ENCODE results near the gene CABLES2.

The CABLES2 gene

DNA sequence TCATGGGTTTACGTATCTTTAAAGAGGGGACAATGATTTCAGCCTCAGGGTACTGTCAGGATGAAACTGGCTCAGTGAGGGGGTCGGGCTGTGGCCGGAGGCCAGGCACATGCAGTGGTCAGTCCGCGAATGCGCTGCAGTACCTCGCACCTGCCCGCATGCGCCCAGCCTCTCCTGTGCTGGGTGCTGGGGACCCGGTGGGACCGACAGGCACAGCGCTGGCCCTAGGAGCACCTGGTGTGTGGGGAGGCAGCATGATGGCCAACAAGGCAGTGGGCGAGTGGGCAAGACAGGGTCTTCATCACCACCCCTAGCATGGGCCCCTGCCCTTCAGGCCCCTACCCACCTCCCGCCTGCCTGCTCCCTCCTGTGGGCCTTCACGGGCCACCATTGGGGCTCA is 970 bp upstream of the CABLES2 start:
- Histone ChIP-seq H3K4me1 (ENCODE audit: control insufficient read depth, insufficient read depth, low read length) (peaks cover 9% of the 10 kb centered on the region), H3K9me3 (ENCODE audit: control insufficient read depth, low read length) (no peaks in the 10 kb centered on the region), H3K4me3 (ENCODE audit: low read length) (no peak overlapping the region), H3K27me3 (replicated peaks; ENCODE audit: control insufficient read depth, insufficient read depth, low read length) (peaks cover 15% of the 10 kb centered on the region), H3K36me3 (ENCODE audit: control insufficient read depth, insufficient read depth, low read length, severe bottlenecking) (no peaks in the 10 kb centered on the region), H3K9ac (ENCODE audit: low read length) (no peak overlapping the region)
- no peak for DNase-seq (ENCODE audit: low read depth)

DNA sequence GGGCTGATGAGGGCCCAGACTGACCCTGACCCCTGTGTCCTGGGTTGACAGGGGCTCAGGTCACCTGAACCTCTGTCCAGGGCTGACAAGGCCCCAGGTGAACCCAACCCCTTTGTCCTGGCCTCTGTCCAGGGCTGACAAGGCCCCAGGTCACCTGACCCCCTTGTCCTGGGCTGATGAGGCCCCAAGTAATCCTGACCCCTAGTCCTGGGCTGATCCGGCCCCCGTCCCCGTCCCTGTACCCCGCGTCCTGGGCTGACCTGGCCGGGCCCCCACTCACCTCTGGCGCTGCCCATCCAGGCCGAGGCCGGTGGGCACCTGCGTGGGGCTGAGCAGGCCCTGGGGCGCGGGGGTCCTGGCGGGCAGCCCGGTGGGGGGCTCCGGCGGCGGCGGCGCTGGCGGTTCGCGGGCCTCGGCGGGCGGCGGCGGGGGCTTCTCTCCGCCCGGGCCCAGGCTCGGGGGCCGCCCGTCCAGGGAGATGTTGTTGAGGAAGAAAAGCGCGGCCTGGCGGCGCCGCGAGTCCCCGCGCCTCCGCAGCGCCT is 379 bp downstream of the CABLES2 start:
- peak; percentile 10 for DNase-seq (ENCODE audit: low read depth)
- Histone ChIP-seq H3K36me3 (ENCODE audit: control insufficient read depth, insufficient read depth, low read length, severe bottlenecking) (no peaks in the 10 kb centered on the region), H3K27me3 (replicated peaks; ENCODE audit: control insufficient read depth, insufficient read depth, low read length) (peaks cover 7% of the 10 kb centered on the region), H3K4me1 (ENCODE audit: control insufficient read depth, insufficient read depth, low read length) (peaks cover 9% of the 10 kb centered on the region), H3K9ac (ENCODE audit: low read length) (peak overlapping the region; percentile 83), H3K9me3 (ENCODE audit: control insufficient read depth, low read length) (no peaks in the 10 kb centered on the region), H3K4me3 (ENCODE audit: low read length) (peak overlapping the region; percentile 80)

DNA sequence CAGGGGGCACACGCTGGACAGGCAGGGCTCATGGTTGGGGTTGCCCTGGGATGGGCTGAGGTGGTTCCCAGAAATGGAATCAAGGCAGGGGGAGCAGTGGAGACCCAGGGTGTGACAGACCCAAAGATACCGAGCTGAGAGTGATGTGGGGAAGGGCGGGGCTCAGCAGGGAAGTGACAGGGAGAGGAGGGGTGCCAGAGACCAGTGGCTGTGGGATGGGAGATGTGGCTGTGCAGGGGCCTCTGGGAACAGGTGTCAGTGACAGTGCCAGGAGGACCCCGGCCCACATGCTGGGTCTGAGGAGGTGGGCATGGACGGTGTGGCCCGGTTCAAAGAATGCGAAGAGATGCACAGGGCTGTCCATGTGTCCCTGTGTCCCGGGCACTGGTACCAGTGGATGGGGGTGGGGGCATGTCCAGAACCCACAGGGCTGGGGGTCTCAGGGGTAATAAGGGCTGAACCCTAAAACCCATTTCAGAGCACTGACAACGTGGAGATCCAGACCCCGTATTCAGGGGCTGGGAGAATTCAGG is 1.0 kb downstream of the CABLES2 start:
- Histone ChIP-seq H3K36me3 (ENCODE audit: control insufficient read depth, insufficient read depth, low read length, severe bottlenecking) (no peaks in the 10 kb centered on the region), H3K4me1 (ENCODE audit: control insufficient read depth, insufficient read depth, low read length) (peaks cover 9% of the 10 kb centered on the region), H3K9ac (ENCODE audit: low read length) (peak overlapping the region; percentile 83), H3K27me3 (replicated peaks; ENCODE audit: control insufficient read depth, insufficient read depth, low read length) (peaks cover 6% of the 10 kb centered on the region), H3K9me3 (ENCODE audit: control insufficient read depth, low read length) (no peaks in the 10 kb centered on the region), H3K4me3 (ENCODE audit: low read length) (peak overlapping the region; percentile 80)
- no peak for DNase-seq (ENCODE audit: low read depth)

DNA sequence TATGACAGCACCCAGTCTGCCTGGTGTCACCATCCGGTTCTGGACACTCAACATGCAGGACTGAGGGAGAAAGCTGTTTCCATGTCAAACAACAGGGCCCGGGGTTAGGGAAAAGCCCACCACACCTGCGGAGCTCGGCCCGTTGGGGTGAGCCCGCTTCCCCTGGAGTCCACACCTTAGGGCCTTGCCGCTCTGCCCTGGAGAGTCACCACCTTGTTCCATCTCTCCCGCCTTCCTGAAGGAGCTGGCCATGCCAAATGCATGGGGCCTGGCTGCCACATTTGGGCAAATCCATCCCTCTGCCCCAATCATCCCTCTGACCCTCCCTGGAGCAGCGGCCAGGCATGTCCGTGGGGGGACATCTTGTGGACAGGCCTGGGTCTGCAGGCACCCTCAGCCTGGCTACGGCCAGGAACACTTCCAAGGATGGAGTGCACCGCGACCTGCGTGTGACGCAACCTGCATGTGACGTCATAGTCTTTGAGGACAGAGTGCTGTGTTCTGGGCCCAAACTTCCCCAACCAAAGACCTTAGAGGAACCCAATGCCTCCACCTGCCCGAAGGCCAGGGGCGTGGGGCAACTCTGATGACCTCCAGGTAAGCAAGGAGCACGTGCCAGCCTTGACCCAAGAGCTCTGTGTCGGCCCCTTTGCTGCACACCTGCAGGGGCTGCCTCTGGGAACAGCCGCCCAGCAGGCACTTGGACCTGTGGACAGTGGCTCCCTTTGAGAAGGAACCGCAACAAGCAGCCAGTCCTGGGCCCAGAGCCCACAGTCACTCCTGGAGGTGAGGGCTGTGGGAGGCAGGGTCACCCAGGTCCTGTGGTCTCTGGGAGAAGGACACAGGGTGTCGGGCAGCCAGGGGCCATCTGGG is 1.7 kb downstream of the CABLES2 start:
- DNase-seq (ENCODE audit: low read depth): peak; percentile 69
- Histone ChIP-seq H3K4me1 (ENCODE audit: control insufficient read depth, insufficient read depth, low read length) (peaks cover 9% of the 10 kb centered on the region), H3K4me3 (ENCODE audit: low read length) (no peak overlapping the region)

DNA sequence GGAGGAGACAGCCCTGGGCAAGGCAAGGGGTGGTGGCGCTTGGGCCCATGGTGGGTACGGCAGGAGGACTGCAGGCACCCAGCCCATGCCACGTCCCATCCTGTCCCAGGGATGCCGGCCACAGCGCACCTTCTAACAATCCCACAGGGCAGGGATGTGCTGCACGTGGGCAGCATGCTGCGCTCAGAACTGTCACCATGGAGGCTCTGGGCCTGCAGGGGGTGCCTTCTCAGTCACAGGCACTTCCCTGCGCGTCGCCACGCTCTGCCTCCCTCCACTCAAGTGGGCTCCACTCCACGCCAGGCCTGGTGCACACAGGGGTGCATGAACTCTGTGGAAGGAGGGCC is 2.4 kb downstream of the CABLES2 start:
- Histone ChIP-seq H3K9me3 (ENCODE audit: control insufficient read depth, low read length) (no peaks in the 10 kb centered on the region), H3K27me3 (replicated peaks; ENCODE audit: control insufficient read depth, insufficient read depth, low read length) (peaks cover 6% of the 10 kb centered on the region), H3K36me3 (ENCODE audit: control insufficient read depth, insufficient read depth, low read length, severe bottlenecking) (no peaks in the 10 kb centered on the region), H3K4me1 (ENCODE audit: control insufficient read depth, insufficient read depth, low read length) (peaks cover 9% of the 10 kb centered on the region), H3K9ac (ENCODE audit: low read length) (no peak overlapping the region), H3K4me3 (ENCODE audit: low read length) (no peak overlapping the region)
- DNase-seq (ENCODE audit: low read depth): no peak

More for the DNA sequence above, 1.7 kb downstream of the CABLES2 start:
- peaks cover 6% of the 10 kb centered on the region for H3K27me3 ChIP-seq (replicated peaks; ENCODE audit: control insufficient read depth, insufficient read depth, low read length)
- H3K36me3 ChIP-seq (ENCODE audit: control insufficient read depth, insufficient read depth, low read length, severe bottlenecking): no peaks in the 10 kb centered on the region
- no peak overlapping the region for H3K9ac ChIP-seq (ENCODE audit: low read length)
- H3K9me3 ChIP-seq (ENCODE audit: control insufficient read depth, low read length): no peaks in the 10 kb centered on the region

DNA sequence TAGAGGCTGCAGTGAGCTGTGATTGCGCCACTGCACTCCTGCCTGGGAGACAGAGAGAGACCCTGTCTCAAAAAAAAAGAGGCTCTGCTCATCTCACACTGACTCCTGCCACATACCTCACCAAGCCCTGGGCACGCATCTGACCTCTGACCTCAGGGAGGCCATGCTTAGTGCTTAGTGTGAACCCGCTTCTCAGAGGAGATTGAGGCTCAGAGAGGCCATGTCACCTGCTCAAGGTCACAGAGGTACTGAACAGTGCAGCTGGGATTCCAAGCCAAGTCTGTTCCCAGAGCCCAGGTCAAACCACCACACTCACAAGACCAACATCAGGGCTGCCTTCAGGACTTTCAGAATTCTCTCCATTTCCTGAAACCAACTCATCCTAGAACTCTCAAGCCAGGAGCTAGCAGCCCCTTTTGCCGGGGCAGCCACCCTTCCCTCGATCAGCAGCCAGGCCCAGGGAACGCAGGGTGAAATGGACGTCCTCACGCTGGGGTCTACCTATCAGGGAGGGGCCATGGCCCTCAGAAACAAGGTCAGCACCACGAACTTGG is 2.9 kb downstream of the CABLES2 start:
- peaks cover 9% of the 10 kb centered on the region for H3K4me1 ChIP-seq (ENCODE audit: control insufficient read depth, insufficient read depth, low read length)
- peaks cover 6% of the 10 kb centered on the region for H3K27me3 ChIP-seq (replicated peaks; ENCODE audit: control insufficient read depth, insufficient read depth, low read length)
- no peak overlapping the region for H3K4me3 ChIP-seq (ENCODE audit: low read length)
- H3K9ac ChIP-seq (ENCODE audit: low read length): no peak overlapping the region
- DNase-seq (ENCODE audit: low read depth): no peak
- no peaks in the 10 kb centered on the region for H3K9me3 ChIP-seq (ENCODE audit: control insufficient read depth, low read length)
- H3K36me3 ChIP-seq (ENCODE audit: control insufficient read depth, insufficient read depth, low read length, severe bottlenecking): no peaks in the 10 kb centered on the region

DNA sequence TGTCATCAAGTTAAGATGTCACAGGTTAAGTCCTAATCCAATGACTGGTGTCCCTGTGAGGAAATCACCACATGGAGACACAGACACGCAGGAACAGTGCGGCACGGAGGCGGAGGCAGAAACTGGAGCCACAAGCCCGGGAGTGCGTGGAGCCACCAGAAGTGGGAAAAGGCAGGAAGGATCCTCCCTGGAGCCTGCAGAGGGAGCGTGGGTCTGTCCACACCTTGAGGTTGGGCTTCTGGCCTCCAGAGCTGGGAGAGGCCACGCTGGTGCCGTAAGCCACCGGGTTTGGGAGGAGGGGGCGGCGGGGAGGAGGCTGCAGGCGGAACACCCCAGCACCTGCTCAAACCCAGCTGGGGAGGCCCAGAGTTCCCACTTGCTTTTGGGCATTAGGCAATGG is 3.8 kb downstream of the CABLES2 start:
- H3K4me1 ChIP-seq (ENCODE audit: control insufficient read depth, insufficient read depth, low read length): peaks cover 9% of the 10 kb centered on the region
- H3K9me3 ChIP-seq (ENCODE audit: control insufficient read depth, low read length): no peaks in the 10 kb centered on the region
- H3K27me3 ChIP-seq (replicated peaks; ENCODE audit: control insufficient read depth, insufficient read depth, low read length): peaks cover 6% of the 10 kb centered on the region
- no peak for DNase-seq (ENCODE audit: low read depth)
- no peak overlapping the region for H3K4me3 ChIP-seq (ENCODE audit: low read length)
- H3K9ac ChIP-seq (ENCODE audit: low read length): no peak overlapping the region
- H3K36me3 ChIP-seq (ENCODE audit: control insufficient read depth, insufficient read depth, low read length, severe bottlenecking): no peaks in the 10 kb centered on the region

DNA sequence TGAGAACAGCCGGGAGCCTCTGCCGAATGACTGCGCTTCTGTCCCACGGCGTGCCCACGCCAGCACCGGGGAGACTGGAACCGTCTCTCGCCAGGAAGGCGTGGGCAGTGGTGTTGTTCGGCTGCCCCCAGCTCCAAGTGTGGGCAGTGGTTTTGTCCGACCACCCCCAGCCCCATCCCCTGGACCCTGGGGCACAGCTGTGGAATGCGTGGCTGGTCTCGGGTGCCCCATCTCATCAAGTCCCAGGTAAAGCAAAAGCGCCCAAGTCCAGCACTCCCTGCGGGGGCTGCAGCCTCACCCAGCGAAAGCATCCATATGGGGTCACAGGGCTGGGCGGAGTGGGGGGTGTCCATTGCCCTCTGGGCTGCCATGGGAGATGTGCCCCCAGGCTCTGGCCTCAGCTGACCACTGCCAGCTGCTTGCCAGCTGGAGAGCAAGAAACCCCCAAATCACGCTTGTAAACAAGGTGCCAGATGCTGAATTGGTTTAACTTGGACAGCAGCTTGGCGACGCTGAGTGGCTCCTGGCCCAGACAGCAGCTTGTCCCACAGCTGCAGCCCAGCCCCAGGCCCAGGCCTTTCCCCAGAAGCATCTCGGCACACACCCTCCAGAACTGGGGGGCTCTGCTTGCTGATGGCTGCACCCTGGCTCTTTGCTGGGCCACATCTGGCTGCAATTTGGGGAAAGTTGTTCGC is 4.5 kb downstream of the CABLES2 start:
- Histone ChIP-seq H3K4me3 (ENCODE audit: low read length) (no peak overlapping the region), H3K27me3 (replicated peaks; ENCODE audit: control insufficient read depth, insufficient read depth, low read length) (no peaks in the 10 kb centered on the region), H3K36me3 (ENCODE audit: control insufficient read depth, insufficient read depth, low read length, severe bottlenecking) (no peaks in the 10 kb centered on the region), H3K4me1 (ENCODE audit: control insufficient read depth, insufficient read depth, low read length) (peaks cover 9% of the 10 kb centered on the region), H3K9ac (ENCODE audit: low read length) (no peak overlapping the region), H3K9me3 (ENCODE audit: control insufficient read depth, low read length) (no peaks in the 10 kb centered on the region)
- no peak for DNase-seq (ENCODE audit: low read depth)

DNA sequence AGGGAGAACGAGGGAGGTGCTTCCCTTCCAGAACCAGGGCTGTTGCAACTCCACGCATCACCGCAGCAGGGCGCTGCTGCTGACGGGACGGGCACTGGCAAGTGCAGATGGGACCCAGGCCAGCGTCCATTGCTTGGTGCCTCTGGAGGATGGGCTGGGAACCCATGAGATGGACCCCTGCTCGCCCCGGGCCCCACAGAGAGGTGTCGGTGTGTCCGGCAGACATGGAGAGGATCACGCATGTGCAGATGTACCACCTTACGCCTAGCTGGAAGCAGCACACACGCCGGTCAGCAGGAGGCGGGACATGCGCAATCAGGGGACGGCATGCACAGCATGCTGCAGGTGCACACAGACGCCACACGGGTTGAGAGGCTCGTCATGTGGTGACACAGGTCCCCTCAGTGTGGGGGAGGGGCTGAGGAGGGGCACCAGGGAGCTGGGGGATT is 5.7 kb downstream of the CABLES2 start:
- Histone ChIP-seq H3K4me3 (ENCODE audit: low read length) (no peak overlapping the region), H3K27me3 (replicated peaks; ENCODE audit: control insufficient read depth, insufficient read depth, low read length) (no peaks in the 10 kb centered on the region), H3K4me1 (ENCODE audit: control insufficient read depth, insufficient read depth, low read length) (peaks cover 5% of the 10 kb centered on the region), H3K9ac (ENCODE audit: low read length) (no peak overlapping the region), H3K36me3 (ENCODE audit: control insufficient read depth, insufficient read depth, low read length, severe bottlenecking) (no peaks in the 10 kb centered on the region), H3K9me3 (ENCODE audit: control insufficient read depth, low read length) (no peaks in the 10 kb centered on the region)
- no peak for DNase-seq (ENCODE audit: low read depth)

DNA sequence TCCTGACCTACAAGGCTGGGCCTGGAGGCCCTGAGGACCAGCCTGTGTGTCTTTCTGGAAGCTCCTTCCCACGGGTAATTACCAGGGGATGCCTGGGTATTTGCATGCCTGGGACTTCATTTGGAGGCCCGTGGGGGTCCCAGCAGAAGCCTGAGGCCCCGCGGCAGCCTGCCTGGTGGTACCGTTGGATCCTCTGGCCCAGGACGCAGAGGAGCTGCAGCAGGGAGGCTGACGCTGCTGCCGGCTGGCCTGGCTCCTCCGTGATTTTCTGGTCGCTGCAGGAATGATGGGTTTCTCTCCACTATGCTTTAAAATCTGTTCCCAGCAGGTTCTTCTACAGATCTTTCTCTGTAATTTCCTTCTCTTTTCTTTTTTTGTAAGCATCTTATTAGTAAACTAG is 6.5 kb downstream of the CABLES2 start:
- H3K27me3 ChIP-seq (replicated peaks; ENCODE audit: control insufficient read depth, insufficient read depth, low read length): no peaks in the 10 kb centered on the region
- no peak for DNase-seq (ENCODE audit: low read depth)
- H3K4me3 ChIP-seq (ENCODE audit: low read length): no peak overlapping the region
- H3K9me3 ChIP-seq (ENCODE audit: control insufficient read depth, low read length): no peaks in the 10 kb centered on the region
- no peak overlapping the region for H3K9ac ChIP-seq (ENCODE audit: low read length)
- no peaks in the 10 kb centered on the region for H3K36me3 ChIP-seq (ENCODE audit: control insufficient read depth, insufficient read depth, low read length, severe bottlenecking)
- H3K4me1 ChIP-seq (ENCODE audit: control insufficient read depth, insufficient read depth, low read length): no peaks in the 10 kb centered on the region

DNA sequence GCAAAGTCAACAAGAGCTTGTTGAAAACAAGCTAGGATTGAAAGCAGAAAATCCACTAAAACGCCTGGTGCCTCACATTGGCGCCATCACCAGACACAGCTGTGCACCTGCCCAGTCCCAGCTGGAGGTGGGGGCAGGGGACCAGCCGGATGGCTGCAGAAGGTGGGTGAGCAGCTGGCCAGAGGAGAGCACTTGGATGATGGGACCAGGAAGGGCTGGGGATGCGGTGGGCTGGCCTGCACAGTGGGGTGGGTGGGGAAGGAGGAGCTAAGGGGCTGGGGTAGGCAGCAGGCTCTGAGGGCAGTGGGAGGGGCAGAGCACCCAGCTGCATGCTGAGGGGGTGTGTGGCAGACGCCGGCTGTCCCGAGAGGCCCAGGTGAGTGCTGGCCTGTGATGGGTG is 7.1 kb downstream of the CABLES2 start:
- no peaks in the 10 kb centered on the region for H3K9me3 ChIP-seq (ENCODE audit: control insufficient read depth, low read length)
- no peaks in the 10 kb centered on the region for H3K36me3 ChIP-seq (ENCODE audit: control insufficient read depth, insufficient read depth, low read length, severe bottlenecking)
- no peaks in the 10 kb centered on the region for H3K27me3 ChIP-seq (replicated peaks; ENCODE audit: control insufficient read depth, insufficient read depth, low read length)
- no peak overlapping the region for H3K9ac ChIP-seq (ENCODE audit: low read length)
- no peak for DNase-seq (ENCODE audit: low read depth)
- no peaks in the 10 kb centered on the region for H3K4me1 ChIP-seq (ENCODE audit: control insufficient read depth, insufficient read depth, low read length)
- H3K4me3 ChIP-seq (ENCODE audit: low read length): no peak overlapping the region
